H1 (cell line): Measurements from ENCODE around the gene GPC6. TPM values are rescaled to one million over a fixed set of nuclear protein-coding genes. Genes with fewer than 3 reads are reported as not detected.

Experiments
- CTCF ChIA-PET: fragments of 300-600 bp; sonication (Branson Sonifier 250); formaldehyde crosslinking; loops from one replicate; lab custom pipeline; 2021; ENCODE audit not compliant: partially characterized antibody; lab: Charles Lee
- POLR2A ChIA-PET: fragments of 300-600 bp; sonication (Branson Sonifier 250); formaldehyde crosslinking; loops from one replicate; lab custom pipeline; 2021; ENCODE audit warnings: inconsistent platforms; ENCODE audit not compliant: partially characterized antibody; lab: Charles Lee
- DNase-seq, 2 experiments: peaks; one replicate each; pipeline versions ENCODE4 v3.0.0 to v3.0.0-alpha.2; 2010 to 2022; ENCODE audit warnings: low spot score in 2 of 2, low read depth in 1 of 2, mixed read lengths in 1 of 2
- FAIRE-seq: peaks from 2 replicates; lab custom pipeline; 2011; peaks lifted over from hg19 to GRCh38; lab: Jason Lieb, UNC
- H2AFZ ChIP-seq: 2 replicates; pipeline ENCODE4 v1.8.1; 2012; ENCODE audit warnings: low read length, inconsistent platforms
- H2AK5ac ChIP-seq: 2 replicates; pipeline ENCODE4 v1.6.1; 2013; ENCODE audit warnings: low read depth, low read length
- H2BK120ac ChIP-seq: replicated peaks from 2 replicates; pipeline ENCODE3; 2013; ENCODE audit warnings: low read depth, low read length, inconsistent platforms
- H2BK12ac ChIP-seq: 2 replicates; pipeline ENCODE4 v1.6.1; 2013; ENCODE audit warnings: low read depth, low read length
- H2BK15ac ChIP-seq: 2 replicates; pipeline ENCODE4 v1.6.1; 2013; ENCODE audit warnings: low read length
- H2BK20ac ChIP-seq: 2 replicates; pipeline ENCODE4 v1.6.1; 2013; ENCODE audit warnings: low read length
- H2BK5ac ChIP-seq: 2 replicates; pipeline ENCODE4 v1.6.1; 2013; ENCODE audit warnings: low read depth, low read length
- H3K14ac ChIP-seq: 2 replicates; pipeline ENCODE4 v1.6.1; 2013; ENCODE audit warnings: inconsistent platforms; ENCODE audit not compliant: insufficient read length
- H3K18ac ChIP-seq: 2 replicates; pipeline ENCODE4 v1.6.1; 2013; ENCODE audit warnings: low read length; ENCODE audit errors: extremely low read depth
- H3K23ac ChIP-seq: 2 replicates; pipeline ENCODE4 v1.6.1; 2013; ENCODE audit warnings: inconsistent platforms; ENCODE audit not compliant: insufficient read length
- H3K23me2 ChIP-seq: 2 replicates; pipeline ENCODE4 v1.6.1; 2013; ENCODE audit warnings: low read depth, low read length
- H3K27ac ChIP-seq: 2 replicates; pipeline ENCODE4 v1.6.1; 2011; ENCODE audit warnings: low read depth, low read length, inconsistent platforms
- H3K27me3 ChIP-seq, 4 experiments: replicated peaks in 1 of 4; 1 replicate in 1 of 4; 2 replicates in 3 of 4; pipeline versions ENCODE4 v1.6.1 to v1.8.1; 2011 to 2013; ENCODE audit warnings: low read length in 3 of 4, mild to moderate bottlenecking in 3 of 4, inconsistent platforms in 2 of 4, mixed read lengths in 2 of 4, moderate library complexity in 1 of 4; ENCODE audit not compliant: control insufficient read depth in 3 of 4, insufficient read depth in 3 of 4; ENCODE audit errors: extremely low read depth in 1 of 4
- H3K36me3 ChIP-seq, 4 experiments: 2 replicates each; pipeline versions ENCODE4 v1.6.1 to v1.8.1; 2011 to 2013; ENCODE audit warnings: mild to moderate bottlenecking in 4 of 4, low read length in 3 of 4, moderate library complexity in 2 of 4, control low read depth in 1 of 4, inconsistent platforms in 1 of 4; ENCODE audit not compliant: insufficient read depth in 4 of 4, control insufficient read depth in 2 of 4
- H3K4ac ChIP-seq: replicated peaks from 2 replicates; pipeline ENCODE3; 2013; ENCODE audit warnings: low read length, low read depth, mixed read lengths, inconsistent platforms; ENCODE audit not compliant: insufficient read length
- H3K4me1 ChIP-seq, 4 experiments: replicated peaks in 1 of 4; 1 replicate in 1 of 4; 2 replicates in 3 of 4; pipeline versions ENCODE4 v1.6.1 to v1.8.1; 2011 to 2013; ENCODE audit warnings: low read length in 3 of 4, inconsistent platforms in 2 of 4, mixed read lengths in 1 of 4; ENCODE audit not compliant: insufficient read depth in 4 of 4, control insufficient read depth in 3 of 4
- H3K4me2 ChIP-seq, 2 experiments: 2 replicates each; pipeline versions ENCODE4 v1.6.1 to v1.8.1; 2011 to 2013; ENCODE audit warnings: low read depth in 2 of 2, low read length in 2 of 2, control low read depth in 1 of 2, inconsistent platforms in 1 of 2, mild to moderate bottlenecking in 1 of 2; ENCODE audit not compliant: insufficient read depth in 1 of 2
- H3K4me3 ChIP-seq, 4 experiments: fragments of 200-600, 300-600 bp in 1 of 4; sonication (generic), shearing (Covaris generic), sonication (Bioruptor Twin) in 1 of 4; 2 replicates each; pipeline versions ENCODE4 v1.5.1 to v1.8.1; 2011 to 2016; ENCODE audit warnings: low read length in 4 of 4, low read depth in 3 of 4, control low read depth in 2 of 4, inconsistent platforms in 2 of 4, mild to moderate bottlenecking in 2 of 4, mixed read lengths in 1 of 4, moderate library complexity in 1 of 4; ENCODE audit not compliant: insufficient read depth in 2 of 4; ENCODE audit errors: extremely low read depth in 1 of 4
- H3K56ac ChIP-seq: replicated peaks from 2 replicates; pipeline ENCODE3; 2013; ENCODE audit warnings: low read depth, mild to moderate bottlenecking, mixed read lengths, low read length, inconsistent platforms; ENCODE audit not compliant: insufficient read length
- H3K79me1 ChIP-seq: 2 replicates; pipeline ENCODE4 v1.6.1; 2013; ENCODE audit warnings: low read depth, low read length, control low read depth
- H3K79me2 ChIP-seq, 2 experiments: 2 replicates each; pipeline versions ENCODE4 v1.6.1 to v1.8.1; 2012 to 2013; ENCODE audit warnings: low read length in 2 of 2, mild to moderate bottlenecking in 2 of 2, inconsistent platforms in 1 of 2; ENCODE audit not compliant: insufficient read depth in 2 of 2, control insufficient read depth in 1 of 2
- H3K9ac ChIP-seq, 4 experiments: replicated peaks in 1 of 4; 1 replicate in 1 of 4; 2 replicates in 3 of 4; pipeline versions ENCODE4 v1.6.1 to v1.8.1; 2011 to 2013; ENCODE audit warnings: low read depth in 3 of 4, low read length in 3 of 4, control low read depth in 2 of 4, mild to moderate bottlenecking in 2 of 4, moderate library complexity in 2 of 4, inconsistent platforms in 1 of 4; ENCODE audit errors: extremely low read depth in 1 of 4
- H3K9me3 ChIP-seq, 2 experiments: 2 replicates each; pipeline versions ENCODE4 v1.6.1 to v1.8.1; 2012 to 2013; ENCODE audit warnings: mild to moderate bottlenecking in 2 of 2, moderate library complexity in 2 of 2, control low read depth in 1 of 2, inconsistent platforms in 1 of 2, low read depth in 1 of 2, low read length in 1 of 2, mixed read lengths in 1 of 2; ENCODE audit not compliant: insufficient read depth in 2 of 2
- H4K20me1 ChIP-seq, 2 experiments: replicated peaks in 1 of 2; 2 replicates each; pipeline versions ENCODE3 to v1.8.1; 2011 to 2013; ENCODE audit warnings: inconsistent platforms in 2 of 2, low read length in 2 of 2, mild to moderate bottlenecking in 1 of 2; ENCODE audit not compliant: insufficient read depth in 2 of 2, control insufficient read depth in 1 of 2
- H4K5ac ChIP-seq: 2 replicates; pipeline ENCODE4 v1.6.1; 2013; ENCODE audit warnings: low read length, low read depth, mixed read lengths, inconsistent platforms; ENCODE audit not compliant: insufficient read length
- H4K8ac ChIP-seq: 2 replicates; pipeline ENCODE4 v1.8.0; 2013; ENCODE audit warnings: mild to moderate bottlenecking, moderate library complexity, low read length, inconsistent platforms; ENCODE audit not compliant: insufficient read depth; ENCODE audit errors: extremely low read depth
- H4K91ac ChIP-seq: replicated peaks from 2 replicates; pipeline ENCODE3; 2013; ENCODE audit warnings: low read length, mixed read lengths, inconsistent platforms; ENCODE audit not compliant: insufficient read length
- WGBS, 2 experiments: shearing (Covaris generic) in 1 of 2; methylation state at CpG; one replicate each; pipeline versions ENCODE4 v1.1.6 to v1.1.7; 2013 to 2015; ENCODE audit warnings: low lambda C conversion rate in 2 of 2, mixed read lengths in 2 of 2, inconsistent platforms in 1 of 2, low coverage in 1 of 2, missing lambda C conversion rate in 1 of 2; ENCODE audit not compliant: insufficient replicate concordance in 2 of 2, insufficient coverage in 1 of 2, insufficient read length in 1 of 2; ENCODE audit errors: extremely low coverage in 1 of 2, missing lambda C conversion rate in 1 of 2; 5-methylcytosine and 5-hydroxymethylcytosine counted together
- polyA plus RNA-seq, 7 experiments: library from polyadenylated mRNA; depleted of rRNA in 3 of 7; stranded (reverse) in 5 of 7; unstranded in 2 of 7; fragments of >200 nt in 5 of 7; fragments of 200-250 nt in 2 of 7; gene quantifications; 1 replicate in 5 of 7; 2 replicates in 1 of 7; 4 replicates in 1 of 7; pipeline versions ENCODE4 v1.2.1 to v1.2.3, GENCODE V29; 2011 to 2013; ENCODE audit warnings: missing spikeins in 2 of 7, mixed read lengths in 2 of 7
- total RNA-seq: library from RNA; stranded (reverse); fragmentation: NEBNext Ultra II Directional; extraction: Animal tissue kit (Norgen Biotek cat#: 25700); gene quantifications from 2 replicates; pipeline ENCODE4 v1.2.1, GENCODE V29; 2021

The GPC6 gene
- total and polyA plus RNA-seq, 2 of the 8 experiments (the other 6 are each of a cell fraction or from before 2014, with no cell fraction given): 5.4 to 12.0 TPM

- no peak overlapping the region for H3K27ac ChIP-seq
- no peaks in the 10 kb centered on the region for H3K9me3 ChIP-seq
- no peak overlapping the region for H3K23ac ChIP-seq
- no peak overlapping the region for H2BK5ac ChIP-seq
- no peak overlapping the region for H4K5ac ChIP-seq
- no peaks in the 10 kb centered on the region for H4K20me1 ChIP-seq
- no peak overlapping the region for H3K56ac ChIP-seq
- H3K14ac ChIP-seq: no peak overlapping the region
- no peak overlapping the region for H2AFZ ChIP-seq
- no peak overlapping the region for H2BK15ac ChIP-seq
- no peak overlapping the region for H3K18ac ChIP-seq
- H3K4me3 ChIP-seq: no peak overlapping the region
- peaks cover 0 to 5% (median 0%) of the 10 kb centered on the region in 4 experiments; a peak in 1 of 7 replicates for H3K4me1 ChIP-seq
- no peak overlapping the region for H2BK20ac ChIP-seq
- no peak overlapping the region for H4K8ac ChIP-seq
- H2BK12ac ChIP-seq: no peak overlapping the region
- H3K4ac ChIP-seq: no peak overlapping the region
- CTCF ChIA-PET: no interaction called here
- H3K79me1 ChIP-seq: no peaks in the 10 kb centered on the region
- H3K9ac ChIP-seq: no peak overlapping the region
- H4K91ac ChIP-seq: no peak overlapping the region
- POLR2A ChIA-PET: no interaction called here
- no peaks in the 10 kb centered on the region for H3K79me2 ChIP-seq
- H2BK120ac ChIP-seq: no peak overlapping the region
- FAIRE-seq: no peak
- no peak overlapping the region for H3K4me2 ChIP-seq
- no peaks in the 10 kb centered on the region for H3K27me3 ChIP-seq
- WGBS, 2 experiments: 89% methylated on average over 1 of the region's 1 CpG; no CpG with 5 or more reads in 1 of the 2 experiments
- DNase-seq: no peak
- no peaks in the 10 kb centered on the region for H3K36me3 ChIP-seq
- no peak overlapping the region for H2AK5ac ChIP-seq
- no peaks in the 10 kb centered on the region for H3K23me2 ChIP-seq
Measured at GRCh38 chr13:93769607-93770006, 543.0 kb downstream of the GPC6 start.
